ENCODE measurements around the gene CPLX1. TPM values are rescaled to one million over a fixed set of nuclear protein-coding genes. Genes with fewer than 3 reads are reported as not detected.

Gene CPLX1
- total RNA-seq, 2 experiments from 2014 or later: 1.5 TPM

DNA sequence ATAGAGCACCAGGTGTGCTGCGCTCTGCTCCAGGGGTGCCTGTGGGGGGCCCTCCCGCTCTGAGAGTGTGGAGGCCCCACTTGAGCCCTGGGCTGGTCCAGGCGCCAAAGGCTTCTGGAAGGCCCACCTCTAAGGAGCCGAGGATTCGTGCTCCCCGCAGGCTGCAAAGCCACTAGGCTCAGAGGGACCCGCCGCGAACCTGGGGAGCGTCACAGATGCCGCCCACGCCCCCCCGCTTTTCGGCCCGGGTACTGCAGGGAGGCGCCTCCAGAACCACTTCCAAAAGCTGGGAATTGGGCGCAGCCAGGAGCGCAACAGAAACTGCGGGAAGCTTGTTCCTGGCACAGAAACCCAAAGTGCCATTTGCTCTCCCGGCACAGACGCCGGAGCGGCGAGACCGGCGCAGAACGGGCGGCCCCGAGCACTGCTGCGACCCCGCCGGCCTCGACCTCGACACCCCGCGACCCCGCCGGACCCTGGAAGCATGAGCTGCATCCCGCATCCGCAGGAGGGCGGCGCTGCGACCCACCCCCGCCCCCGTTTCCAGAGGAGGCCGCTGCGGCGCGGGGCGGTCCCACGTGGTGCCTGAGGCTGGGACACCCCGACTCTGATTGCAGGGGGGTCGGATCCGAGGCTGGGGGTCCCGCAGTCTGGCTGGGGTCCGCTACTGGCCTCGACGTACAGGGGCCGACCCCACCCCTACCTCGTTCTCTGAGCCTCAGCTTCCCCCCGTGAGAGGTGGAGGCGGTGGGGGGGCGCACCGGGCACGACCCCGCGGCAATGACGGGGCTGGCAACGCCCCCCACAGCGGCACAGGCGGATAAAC is 30.8 kb downstream of the CPLX1 start:
- peaks cover 36 to 40% of the 10 kb centered on the region in 2 experiments for H3K27me3 ChIP-seq (ENCODE audit: control insufficient read depth in 1 of 2, insufficient read depth in 2 of 2, low read length in 2 of 2)
- Mint-ChIP-seq H3K4me3 (peak overlapping the region; percentile 45), H3K9me3 (no peaks in the 10 kb centered on the region), H3K4me1 (ENCODE audit: low read depth) (peaks cover 23% of the 10 kb centered on the region), H3K27me3 (peaks cover 51% of the 10 kb centered on the region), H3K36me3 (ENCODE audit: low read depth) (no peaks in the 10 kb centered on the region), H3K27ac (no peak overlapping the region)
- TF ChIP-seq, protein P1, sequence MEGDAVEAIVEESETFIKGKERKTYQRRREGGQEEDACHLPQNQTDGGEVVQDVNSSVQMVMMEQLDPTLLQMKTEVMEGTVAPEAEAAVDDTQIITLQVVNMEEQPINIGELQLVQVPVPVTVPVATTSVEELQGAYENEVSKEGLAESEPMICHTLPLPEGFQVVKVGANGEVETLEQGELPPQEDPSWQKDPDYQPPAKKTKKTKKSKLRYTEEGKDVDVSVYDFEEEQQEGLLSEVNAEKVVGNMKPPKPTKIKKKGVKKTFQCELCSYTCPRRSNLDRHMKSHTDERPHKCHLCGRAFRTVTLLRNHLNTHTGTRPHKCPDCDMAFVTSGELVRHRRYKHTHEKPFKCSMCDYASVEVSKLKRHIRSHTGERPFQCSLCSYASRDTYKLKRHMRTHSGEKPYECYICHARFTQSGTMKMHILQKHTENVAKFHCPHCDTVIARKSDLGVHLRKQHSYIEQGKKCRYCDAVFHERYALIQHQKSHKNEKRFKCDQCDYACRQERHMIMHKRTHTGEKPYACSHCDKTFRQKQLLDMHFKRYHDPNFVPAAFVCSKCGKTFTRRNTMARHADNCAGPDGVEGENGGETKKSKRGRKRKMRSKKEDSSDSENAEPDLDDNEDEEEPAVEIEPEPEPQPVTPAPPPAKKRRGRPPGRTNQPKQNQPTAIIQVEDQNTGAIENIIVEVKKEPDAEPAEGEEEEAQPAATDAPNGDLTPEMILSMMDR (IDR thresholded peaks at IDR 0.05): no peak
- CTCF ChIA-PET: no interaction called here
- H3K4me3 ChIP-seq (ENCODE audit: low read length): peak overlapping the region; percentile 12
- peaks cover 0 to 8% of the 10 kb centered on the region in 2 experiments for H3K9me3 ChIP-seq (ENCODE audit: control insufficient read depth in 1 of 2, insufficient read depth in 1 of 2, low read length in 2 of 2)
- DNase-seq (no peak), ATAC-seq (ENCODE audit: poor library complexity) (no peak)
- H3K27ac ChIP-seq (ENCODE audit: low read depth in 1 of 2, low read length in 2 of 2): no peak overlapping the region
- intact Hi-C loops (cut with DNase I, micrococcal nuclease): no loop called here
- peaks cover 63% of the 10 kb centered on the region for H3K4me1 ChIP-seq (ENCODE audit: insufficient read depth, low read length)
- POLR2A ChIA-PET: interaction anchor here (1.6 kb wide), 1 partner anchor 13 kb away, joined by 9 read pairs; no protein-coding TSS in a partner anchor
- H3K36me3 ChIP-seq (ENCODE audit: insufficient read depth, low read length): no peaks in the 10 kb centered on the region

DNA sequence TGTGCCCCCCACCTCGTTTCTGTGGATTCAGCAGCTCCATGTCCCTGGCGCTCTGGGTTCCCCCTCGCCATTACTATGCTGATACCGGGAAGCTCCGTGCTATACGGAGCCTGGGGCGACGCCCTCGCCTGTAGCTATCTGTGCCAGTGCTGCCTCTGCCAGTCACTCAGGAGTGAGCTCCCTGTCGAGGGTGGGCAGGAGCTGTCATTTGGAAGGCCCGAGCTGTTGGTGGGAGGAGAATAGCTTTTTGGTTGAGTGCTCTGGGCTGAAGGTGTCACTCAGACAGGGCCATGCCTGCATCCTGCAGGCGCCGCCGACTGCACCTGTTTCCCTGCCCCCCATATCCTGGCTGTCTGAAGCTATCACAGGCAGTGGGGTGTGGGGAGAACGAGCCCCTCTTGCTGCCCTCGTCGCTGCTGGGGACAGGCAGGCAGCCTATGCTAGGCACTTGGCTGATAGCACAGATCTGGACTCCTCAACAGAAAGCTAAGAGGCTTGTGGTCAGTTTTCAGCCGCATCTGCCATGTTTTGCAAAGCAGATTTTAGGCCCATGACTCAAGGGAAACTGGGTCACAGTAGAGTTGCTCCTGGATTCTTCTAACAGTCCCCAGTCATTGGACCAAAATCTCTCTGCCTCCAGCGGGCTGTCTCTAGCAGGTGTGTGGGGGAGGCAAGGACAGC is 31.8 kb downstream of the CPLX1 start:
- Histone ChIP-seq H3K9me3 (ENCODE audit: control insufficient read depth in 1 of 2, insufficient read depth in 1 of 2, low read length in 2 of 2) (peaks cover 0 to 8% of the 10 kb centered on the region in 2 experiments), H3K27me3 (ENCODE audit: control insufficient read depth in 1 of 2, insufficient read depth in 2 of 2, low read length in 2 of 2) (peaks cover 36 to 40% of the 10 kb centered on the region in 2 experiments), H3K36me3 (ENCODE audit: insufficient read depth, low read length) (no peaks in the 10 kb centered on the region), H3K4me1 (ENCODE audit: insufficient read depth, low read length) (peaks cover 53% of the 10 kb centered on the region), H3K4me3 (ENCODE audit: low read length) (no peak overlapping the region), H3K27ac (ENCODE audit: low read depth in 1 of 2, low read length in 2 of 2) (no peak overlapping the region)
- Mint-ChIP-seq H3K4me3 (peak overlapping the region; percentile 45), H3K27ac (no peak overlapping the region), H3K4me1 (ENCODE audit: low read depth) (peaks cover 23% of the 10 kb centered on the region), H3K9me3 (no peaks in the 10 kb centered on the region), H3K36me3 (ENCODE audit: low read depth) (no peaks in the 10 kb centered on the region), H3K27me3 (peaks cover 48% of the 10 kb centered on the region)
- ATAC-seq (ENCODE audit: poor library complexity) (no peak), DNase-seq (peak in 1 of 14 experiments; percentile 20)
- POLR2A ChIA-PET: interaction anchor here (1.6 kb wide), 1 partner anchor 12 kb away, joined by 9 read pairs; no protein-coding TSS in a partner anchor
- CTCF ChIA-PET: no interaction called here
- intact Hi-C loops (cut with DNase I, micrococcal nuclease): no loop called here
- TF ChIP-seq, protein P1 (IDR thresholded peaks at IDR 0.05): no peak

DNA sequence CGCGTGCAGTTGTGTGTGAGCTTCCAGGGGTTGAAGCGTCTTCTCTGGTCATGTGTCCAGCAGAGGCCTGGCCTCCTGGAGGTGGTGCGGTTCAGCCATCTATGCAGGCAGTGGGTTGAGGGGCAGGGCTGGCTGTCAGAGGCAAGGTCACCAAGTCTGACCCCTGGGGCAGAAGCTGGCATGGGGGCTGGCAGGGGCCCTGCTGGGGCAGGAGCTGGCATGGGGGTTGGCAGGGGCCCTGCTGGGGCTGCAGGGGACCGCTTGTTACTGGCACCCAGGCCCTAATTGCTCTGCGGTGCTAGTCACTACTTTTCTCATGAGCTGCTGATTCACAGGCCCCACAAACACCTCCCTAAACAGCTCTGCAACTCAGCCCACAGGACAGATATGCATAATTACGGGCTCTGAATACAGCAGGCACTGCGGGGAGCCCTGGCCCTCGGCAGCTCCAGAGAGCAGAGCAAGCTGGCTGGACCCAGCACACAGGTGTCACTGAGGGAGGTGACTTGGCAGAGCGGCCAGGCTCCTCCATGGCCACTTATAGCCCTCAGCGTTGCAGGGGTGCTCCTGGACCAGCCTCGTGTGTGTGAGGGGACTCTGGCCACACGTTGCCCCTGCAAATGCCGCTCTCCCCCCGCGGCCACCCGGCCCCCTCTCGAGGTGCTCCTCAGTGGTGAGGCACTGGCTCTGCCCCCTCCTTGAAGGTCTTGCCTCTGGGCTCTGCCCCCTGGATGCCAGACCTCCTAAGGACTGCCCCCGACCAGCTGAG is 32.7 kb downstream of the CPLX1 start:
- Histone ChIP-seq H3K36me3 (ENCODE audit: insufficient read depth, low read length) (no peaks in the 10 kb centered on the region), H3K27me3 (ENCODE audit: control insufficient read depth in 1 of 2, insufficient read depth in 2 of 2, low read length in 2 of 2) (peaks cover 36 to 40% of the 10 kb centered on the region in 2 experiments), H3K4me1 (ENCODE audit: insufficient read depth, low read length) (peaks cover 47% of the 10 kb centered on the region), H3K4me3 (ENCODE audit: low read length) (peak overlapping the region; percentile 46), H3K27ac (ENCODE audit: low read depth in 1 of 2, low read length in 2 of 2) (no peak overlapping the region), H3K9me3 (ENCODE audit: control insufficient read depth in 1 of 2, insufficient read depth in 1 of 2, low read length in 2 of 2) (peaks cover 0 to 8% of the 10 kb centered on the region in 2 experiments)
- Mint-ChIP-seq H3K27ac (peak overlapping the region; percentile 81), H3K4me3 (peak overlapping the region; percentile 81), H3K27me3 (peaks cover 48% of the 10 kb centered on the region), H3K9me3 (no peaks in the 10 kb centered on the region), H3K36me3 (ENCODE audit: low read depth) (no peaks in the 10 kb centered on the region), H3K4me1 (ENCODE audit: low read depth) (peaks cover 23% of the 10 kb centered on the region)
- intact Hi-C loops (cut with DNase I, micrococcal nuclease): no loop called here
- ATAC-seq (ENCODE audit: poor library complexity) (no peak), DNase-seq (no peak)
- ChIA-PET POLR2A (interaction anchor here (0.8 to 1.6 kb wide), 2 partner anchors 11 to 137 kb away, joined by 3 to 9 read pairs; no protein-coding TSS in a partner anchor), CTCF (no interaction called here)
- TF ChIP-seq, protein P1 (IDR thresholded peaks at IDR 0.05): no peak

All from CD4-positive, alpha-beta T cell (primary cell).